ENCODE results near the gene TRMT112.
"Not testable (repeated sequence)": the region's sequence is repeated elsewhere in the genome, so short reads cannot be mapped to it uniquely, and the experiment has no call there.

Gene TRMT112

DNA sequence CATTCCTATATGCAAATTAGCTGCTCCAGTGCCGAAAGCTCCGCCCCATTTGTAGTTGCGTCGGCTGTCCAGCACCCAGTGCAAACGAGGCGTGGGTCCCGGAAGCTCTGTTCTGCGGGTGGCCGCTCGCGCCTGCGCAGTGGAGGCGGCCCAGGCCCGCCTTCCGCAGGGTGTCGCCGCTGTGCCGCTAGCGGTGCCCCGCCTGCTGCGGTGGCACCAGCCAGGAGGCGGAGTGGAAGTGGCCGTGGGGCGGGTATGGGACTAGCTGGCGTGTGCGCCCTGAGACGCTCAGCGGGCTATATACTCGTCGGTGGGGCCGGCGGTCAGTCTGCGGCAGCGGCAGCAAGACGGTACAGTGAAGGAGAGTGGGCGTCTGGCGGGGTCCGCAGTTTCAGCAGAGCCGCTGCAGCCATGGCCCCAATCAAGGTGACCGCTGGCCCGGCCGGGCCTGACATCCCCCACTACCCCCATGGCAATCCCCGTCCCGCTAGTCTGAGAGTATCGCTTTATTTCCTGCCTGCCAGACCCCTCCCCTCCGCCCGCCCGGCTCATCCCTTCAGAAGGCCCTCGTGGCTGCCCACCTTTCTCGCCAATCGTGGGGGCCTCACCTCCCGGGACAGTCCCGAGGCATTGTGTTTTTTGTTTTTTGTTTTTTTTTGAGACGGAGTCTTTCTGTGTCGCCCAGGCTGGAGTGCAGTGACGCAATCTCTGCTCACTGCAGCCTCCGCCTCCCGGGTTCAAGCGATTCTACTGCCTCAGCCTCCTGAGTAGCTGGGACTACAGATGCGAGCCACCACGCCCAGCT, 804 bp upstream of the TRMT112 start, which contains the start of gene PRDX5:
Gene PRDX5, plus strand, starts transcription at position 161 of the 805 bp plus-strand sequence. Its CDS starts 95 bp downstream, at position 256.
- POLR2A ChIA-PET: interaction anchor here (0.6 to 2.3 kb wide), 14 partner anchors 9 to 111 kb away, joined by 3 to 18 read pairs (median 5); partner anchors contain the start of genes CCDC88B, ESRRA, FKBP2 and RPS6KA4
- peaks cover 0 to 30% (median 27%) of the 10 kb centered on the region in 4 experiments for H3K4me1 ChIP-seq (ENCODE audit: control extremely low read depth in 1 of 4, control insufficient read depth in 4 of 4, insufficient read depth in 4 of 4, low read length in 3 of 4)
- H3K36me3 ChIP-seq (ENCODE audit: control insufficient read depth in 4 of 4, insufficient read depth in 4 of 4, low read length in 3 of 4): peaks cover 18 to 53% (median 31%) of the 10 kb centered on the region in 4 experiments
- H3K4me3 ChIP-seq (ENCODE audit: control insufficient read depth in 1 of 7, extremely low read depth in 1 of 7, insufficient read depth in 4 of 7, low read depth in 2 of 7, low read length in 6 of 7): peak within 1 kb of the TSS; percentile 64 to 91 (median 86)
- DNase-seq: peak; percentile 95 to 98 (median 98)
- H3K27me3 ChIP-seq (replicated peaks in 2 of 5; ENCODE audit: control insufficient read depth in 4 of 5, insufficient read depth in 5 of 5, low read length in 4 of 5): no peaks in the 10 kb centered on the region
- CTCF ChIA-PET: interaction anchor here (0.6 to 8.7 kb wide), 26 partner anchors 9 to 726 kb away, joined by 3 to 133 read pairs (median 4); partner anchors contain the start of genes BAD, FERMT3 and RPS6KA4
- H3K9me3 ChIP-seq (ENCODE audit: control extremely low read depth in 1 of 5, control insufficient read depth in 4 of 5, insufficient read depth in 2 of 5, low read depth in 1 of 5, low read length in 4 of 5): no peaks in the 10 kb centered on the region
- under 1% methylated on average over 53 of the region's 61 CpGs for WGBS (ENCODE audit: insufficient coverage)
- H3K27ac ChIP-seq (ENCODE audit: insufficient read depth in 1 of 2, low read depth in 1 of 2, low read length in 2 of 2, poor library complexity in 1 of 2, severe bottlenecking in 2 of 2): peak within 1 kb of the TSS; percentile 87 to 95

DNA sequence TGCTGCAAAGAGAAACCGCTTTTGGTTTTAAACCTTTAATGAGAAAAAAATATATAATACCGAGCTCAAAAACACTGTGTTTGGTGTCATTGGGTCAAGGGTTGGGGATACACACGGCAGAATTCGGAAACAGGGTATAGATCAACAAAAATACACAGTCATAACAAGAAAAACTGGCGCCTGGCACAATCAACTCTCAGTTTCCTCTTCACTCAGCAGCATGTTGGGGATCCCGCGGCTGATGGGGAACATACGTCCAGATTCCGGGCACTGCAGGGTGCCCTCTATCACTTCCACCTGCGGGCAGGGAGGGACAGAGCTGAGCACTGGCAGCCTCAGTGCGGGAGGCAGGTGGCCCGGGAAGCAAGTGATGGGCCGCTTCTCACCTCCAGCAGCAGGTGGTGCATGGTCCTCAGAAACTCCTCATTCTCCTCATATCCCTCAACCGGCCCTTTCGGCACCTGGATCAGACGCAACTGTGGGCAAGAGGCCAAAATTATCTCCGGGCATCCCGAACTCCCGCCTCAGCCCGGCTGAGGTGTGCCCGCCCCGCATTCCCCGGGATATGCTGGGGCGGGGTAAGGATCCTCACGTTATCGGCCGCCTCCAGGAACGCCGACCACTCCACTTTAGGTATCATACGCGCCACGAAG, 561 bp downstream of the TRMT112 start:
- Histone ChIP-seq H3K27me3 (replicated peaks in 2 of 5; ENCODE audit: control insufficient read depth in 4 of 5, insufficient read depth in 5 of 5, low read length in 4 of 5) (no peaks in the 10 kb centered on the region), H3K36me3 (ENCODE audit: control insufficient read depth in 4 of 4, insufficient read depth in 4 of 4, low read length in 3 of 4) (peaks cover 17 to 54% (median 25%) of the 10 kb centered on the region in 4 experiments), H3K4me3 (ENCODE audit: control insufficient read depth in 1 of 7, extremely low read depth in 1 of 7, insufficient read depth in 4 of 7, low read depth in 2 of 7, low read length in 6 of 7) (peak overlapping the region; percentile 64 to 91 (median 86)), H3K4me1 (ENCODE audit: control extremely low read depth in 1 of 4, control insufficient read depth in 4 of 4, insufficient read depth in 4 of 4, low read length in 3 of 4) (peaks cover 0 to 28% (median 27%) of the 10 kb centered on the region in 4 experiments), H3K9me3 (ENCODE audit: control extremely low read depth in 1 of 5, control insufficient read depth in 4 of 5, insufficient read depth in 2 of 5, low read depth in 1 of 5, low read length in 4 of 5) (no peaks in the 10 kb centered on the region), H3K27ac (ENCODE audit: insufficient read depth in 1 of 2, low read depth in 1 of 2, low read length in 2 of 2, poor library complexity in 1 of 2, severe bottlenecking in 2 of 2) (peak overlapping the region; percentile 87 to 95)
- DNase-seq: peak in 2 of 3 donors; percentile 48 to 65
- ChIA-PET POLR2A (interaction anchor here (0.9 to 2.3 kb wide), 9 partner anchors 12 to 109 kb away, joined by 3 to 18 read pairs (median 6); partner anchors contain the start of genes CCDC88B, ESRRA, FKBP2 and RPS6KA4), CTCF (interaction anchor here (0.7 to 8.7 kb wide), 18 partner anchors 9 to 337 kb away, joined by 3 to 133 read pairs (median 4); partner anchors contain the start of genes BAD, FERMT3 and RPS6KA4)
- 6% methylated on average over 29 of the region's 32 CpGs for WGBS (ENCODE audit: insufficient coverage)

DNA sequence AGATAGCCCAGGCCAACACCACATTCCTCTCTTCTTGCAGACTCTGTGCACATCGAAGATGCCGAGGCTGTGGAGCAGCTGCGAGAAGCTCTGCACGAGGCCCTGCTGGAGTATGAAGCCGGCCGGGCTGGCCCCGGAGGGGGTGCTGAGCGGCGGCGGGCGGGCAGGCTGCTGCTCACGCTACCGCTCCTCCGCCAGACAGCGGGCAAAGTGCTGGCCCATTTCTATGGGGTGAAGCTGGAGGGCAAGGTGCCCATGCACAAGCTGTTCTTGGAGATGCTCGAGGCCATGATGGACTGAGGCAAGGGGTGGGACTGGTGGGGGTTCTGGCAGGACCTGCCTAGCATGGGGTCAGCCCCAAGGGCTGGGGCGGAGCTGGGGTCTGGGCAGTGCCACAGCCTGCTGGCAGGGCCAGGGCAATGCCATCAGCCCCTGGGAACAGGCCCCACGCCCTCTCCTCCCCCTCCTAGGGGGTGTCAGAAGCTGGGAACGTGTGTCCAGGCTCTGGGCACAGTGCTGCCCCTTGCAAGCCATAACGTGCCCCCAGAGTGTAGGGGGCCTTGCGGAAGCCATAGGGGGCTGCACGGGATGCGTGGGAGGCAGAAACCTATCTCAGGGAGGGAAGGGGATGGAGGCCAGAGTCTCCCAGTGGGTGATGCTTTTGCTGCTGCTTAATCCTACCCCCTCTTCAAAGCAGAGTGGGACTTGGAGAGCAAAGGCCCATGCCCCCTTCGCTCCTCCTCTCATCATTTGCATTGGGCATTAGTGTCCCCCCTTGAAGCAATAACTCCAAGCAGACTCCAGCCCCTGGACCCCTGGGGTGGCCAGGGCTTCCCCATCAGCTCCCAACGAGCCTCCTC, 1.5 kb downstream of the TRMT112 start:
- H3K27ac ChIP-seq (ENCODE audit: insufficient read depth in 1 of 2, low read depth in 1 of 2, low read length in 2 of 2, poor library complexity in 1 of 2, severe bottlenecking in 2 of 2): peak overlapping the region in 1 of 2 experiments; percentile 95

DNA sequence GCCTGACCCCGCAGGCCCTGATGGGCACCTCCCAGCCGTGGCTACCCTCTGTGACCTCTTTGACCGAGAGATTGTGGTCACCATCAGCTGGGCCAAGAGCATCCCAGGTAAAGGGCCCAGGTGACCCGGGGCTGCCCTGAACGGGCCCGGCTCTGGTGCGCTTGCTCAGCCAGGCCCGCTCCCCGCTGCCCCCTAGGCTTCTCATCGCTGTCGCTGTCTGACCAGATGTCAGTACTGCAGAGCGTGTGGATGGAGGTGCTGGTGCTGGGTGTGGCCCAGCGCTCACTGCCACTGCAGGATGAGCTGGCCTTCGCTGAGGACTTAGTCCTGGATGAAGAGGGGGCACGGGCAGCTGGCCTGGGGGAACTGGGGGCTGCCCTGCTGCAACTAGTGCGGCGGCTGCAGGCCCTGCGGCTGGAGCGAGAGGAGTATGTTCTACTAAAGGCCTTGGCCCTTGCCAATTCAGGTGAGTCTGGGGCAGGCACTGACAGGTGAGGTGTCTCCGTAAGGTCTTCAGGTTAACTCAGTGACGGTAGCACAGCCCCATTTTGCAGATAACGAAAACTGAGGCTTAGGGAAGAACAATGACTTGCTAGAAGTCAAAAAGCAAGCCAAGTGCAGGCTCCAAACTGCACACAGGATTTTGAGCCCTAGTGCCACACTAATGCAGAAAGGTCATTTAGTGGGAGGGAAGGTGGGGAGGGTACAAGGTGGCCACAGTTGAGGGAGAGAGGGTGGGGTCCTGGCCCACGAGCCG, 2.4 kb downstream of the TRMT112 start:
- Histone ChIP-seq H3K9me3 (ENCODE audit: control extremely low read depth in 1 of 5, control insufficient read depth in 4 of 5, insufficient read depth in 2 of 5, low read depth in 1 of 5, low read length in 4 of 5) (no peaks in the 10 kb centered on the region), H3K36me3 (ENCODE audit: control insufficient read depth in 4 of 4, insufficient read depth in 4 of 4, low read length in 3 of 4) (peaks cover 13 to 46% (median 19%) of the 10 kb centered on the region in 4 experiments), H3K27ac (ENCODE audit: insufficient read depth in 1 of 2, low read depth in 1 of 2, low read length in 2 of 2, poor library complexity in 1 of 2, severe bottlenecking in 2 of 2) (no peak overlapping the region), H3K27me3 (replicated peaks in 2 of 5; ENCODE audit: control insufficient read depth in 4 of 5, insufficient read depth in 5 of 5, low read length in 4 of 5) (no peaks in the 10 kb centered on the region), H3K4me3 (ENCODE audit: control insufficient read depth in 1 of 7, extremely low read depth in 1 of 7, insufficient read depth in 4 of 7, low read depth in 2 of 7, low read length in 6 of 7) (no peak overlapping the region), H3K4me1 (ENCODE audit: control extremely low read depth in 1 of 4, control insufficient read depth in 4 of 4, insufficient read depth in 4 of 4, low read length in 3 of 4) (peaks cover 0 to 28% (median 27%) of the 10 kb centered on the region in 4 experiments)
- DNase-seq: no peak
- over 99% methylated on average over 22 of the region's 24 CpGs for WGBS (ENCODE audit: insufficient coverage)
- POLR2A ChIA-PET: no interaction called here
- CTCF ChIA-PET: interaction anchor here (0.9 to 8.7 kb wide), 3 partner anchors 17 to 40 kb away, joined by 3 to 133 read pairs (median 52); no protein-coding TSS in a partner anchor

More for the DNA sequence above, 1.5 kb downstream of the TRMT112 start:
- peaks cover 13 to 51% (median 23%) of the 10 kb centered on the region in 4 experiments for H3K36me3 ChIP-seq (ENCODE audit: control insufficient read depth in 4 of 4, insufficient read depth in 4 of 4, low read length in 3 of 4)
- H3K27me3 ChIP-seq (replicated peaks in 2 of 5; ENCODE audit: control insufficient read depth in 4 of 5, insufficient read depth in 5 of 5, low read length in 4 of 5); H3K9me3 ChIP-seq (ENCODE audit: control extremely low read depth in 1 of 5, control insufficient read depth in 4 of 5, insufficient read depth in 2 of 5, low read depth in 1 of 5, low read length in 4 of 5); DNase-seq: not testable (repeated sequence)
- ChIA-PET POLR2A (interaction anchor here (2.1 kb wide), 1 partner anchor 44 kb away, joined by 6 read pairs; the partner anchor contains the start of gene RPS6KA4), CTCF (interaction anchor here (0.7 to 8.7 kb wide), 11 partner anchors 9 to 338 kb away, joined by 3 to 133 read pairs (median 4); partner anchors contain the start of genes BAD, FERMT3 and RPS6KA4)
- peaks cover 0 to 28% (median 27%) of the 10 kb centered on the region in 4 experiments for H3K4me1 ChIP-seq (ENCODE audit: control extremely low read depth in 1 of 4, control insufficient read depth in 4 of 4, insufficient read depth in 4 of 4, low read length in 3 of 4)
- 91% methylated on average over 14 of the region's 25 CpGs for WGBS (ENCODE audit: insufficient coverage)
- peak overlapping the region in 1 of 7 experiments; percentile 91 for H3K4me3 ChIP-seq (ENCODE audit: control insufficient read depth in 1 of 7, extremely low read depth in 1 of 7, insufficient read depth in 4 of 7, low read depth in 2 of 7, low read length in 6 of 7)

DNA sequence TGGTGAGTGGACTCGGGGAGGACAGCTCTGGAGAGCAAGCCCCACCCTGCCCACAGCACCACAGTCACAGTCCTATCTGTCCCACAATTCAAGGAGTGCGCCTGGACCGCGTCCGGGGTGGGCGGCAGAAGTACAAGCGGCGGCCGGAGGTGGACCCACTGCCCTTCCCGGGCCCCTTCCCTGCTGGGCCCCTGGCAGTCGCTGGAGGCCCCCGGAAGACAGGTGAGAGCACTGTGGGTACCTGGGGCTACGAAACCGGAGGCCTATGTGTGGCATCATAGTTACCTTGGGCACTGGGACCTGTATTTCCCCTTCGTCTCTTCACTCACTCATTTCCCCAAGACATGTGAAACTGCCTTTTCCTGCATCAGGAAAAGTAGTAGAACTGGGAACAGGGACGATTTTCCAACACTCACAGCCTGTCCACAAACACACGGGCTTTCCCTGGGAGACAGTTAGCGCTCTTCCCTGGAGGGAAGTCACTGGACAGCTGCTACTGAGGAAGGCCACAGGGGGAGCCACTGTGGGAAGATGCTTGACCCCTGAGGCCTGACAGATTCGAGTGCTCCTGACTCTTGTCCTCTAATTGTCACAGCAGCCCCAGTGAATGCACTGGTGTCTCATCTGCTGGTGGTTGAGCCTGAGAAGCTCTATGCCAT, 3.1 kb downstream of the TRMT112 start:
- Histone ChIP-seq H3K36me3 (ENCODE audit: control insufficient read depth in 4 of 4, insufficient read depth in 4 of 4, low read length in 3 of 4) (peaks cover 13 to 46% (median 19%) of the 10 kb centered on the region in 4 experiments), H3K4me1 (ENCODE audit: control extremely low read depth in 1 of 4, control insufficient read depth in 4 of 4, insufficient read depth in 4 of 4, low read length in 3 of 4) (peaks cover 0 to 24% (median 23%) of the 10 kb centered on the region in 4 experiments), H3K9me3 (ENCODE audit: control extremely low read depth in 1 of 5, control insufficient read depth in 4 of 5, insufficient read depth in 2 of 5, low read depth in 1 of 5, low read length in 4 of 5) (no peaks in the 10 kb centered on the region), H3K27me3 (replicated peaks in 2 of 5; ENCODE audit: control insufficient read depth in 4 of 5, insufficient read depth in 5 of 5, low read length in 4 of 5) (no peaks in the 10 kb centered on the region), H3K4me3 (ENCODE audit: control insufficient read depth in 1 of 7, extremely low read depth in 1 of 7, insufficient read depth in 4 of 7, low read depth in 2 of 7, low read length in 6 of 7) (no peak overlapping the region), H3K27ac (ENCODE audit: insufficient read depth in 1 of 2, low read depth in 1 of 2, low read length in 2 of 2, poor library complexity in 1 of 2, severe bottlenecking in 2 of 2) (no peak overlapping the region)
- POLR2A ChIA-PET: no interaction called here
- CTCF ChIA-PET: interaction anchor here (0.9 to 8.7 kb wide), 4 partner anchors 18 to 43 kb away, joined by 3 to 133 read pairs (median 4); no protein-coding TSS in a partner anchor
- no peak for DNase-seq
- 97% methylated on average over 15 of the region's 19 CpGs for WGBS (ENCODE audit: insufficient coverage)
